HG03442 (cell line): ENCODE data around the gene NKX2-4.

ENCODE experiments used
- ATAC-seq: cut with Tn5 transposase; IDR thresholded peaks from one replicate; pipeline ENCODE4 v1.9.1; 2021; ENCODE audit warnings: mild to moderate bottlenecking, moderate library complexity; ENCODE audit not compliant: unreplicated experiment

NKX2-4 gene

DNA sequence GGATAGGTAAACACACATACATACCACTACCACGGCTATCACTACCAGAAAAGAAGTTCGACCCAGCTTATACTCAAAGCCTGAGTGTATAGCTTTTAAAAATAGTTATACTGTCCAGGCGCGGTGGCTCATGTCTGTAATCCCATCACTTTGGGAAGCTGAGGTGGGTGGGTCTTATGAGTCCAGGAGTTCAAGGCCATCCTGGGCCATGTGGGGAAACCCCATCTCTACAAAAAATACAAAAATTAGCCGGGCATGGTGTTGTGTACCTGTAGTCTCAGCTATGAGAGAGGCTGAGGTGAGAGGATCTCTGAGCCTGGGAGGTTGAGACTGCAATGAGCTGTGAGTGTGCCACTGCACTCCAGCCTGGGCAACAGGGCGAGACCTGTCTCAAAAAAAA is 32.9 kb downstream of the NKX2-4 start:
- no peak for ATAC-seq

DNA sequence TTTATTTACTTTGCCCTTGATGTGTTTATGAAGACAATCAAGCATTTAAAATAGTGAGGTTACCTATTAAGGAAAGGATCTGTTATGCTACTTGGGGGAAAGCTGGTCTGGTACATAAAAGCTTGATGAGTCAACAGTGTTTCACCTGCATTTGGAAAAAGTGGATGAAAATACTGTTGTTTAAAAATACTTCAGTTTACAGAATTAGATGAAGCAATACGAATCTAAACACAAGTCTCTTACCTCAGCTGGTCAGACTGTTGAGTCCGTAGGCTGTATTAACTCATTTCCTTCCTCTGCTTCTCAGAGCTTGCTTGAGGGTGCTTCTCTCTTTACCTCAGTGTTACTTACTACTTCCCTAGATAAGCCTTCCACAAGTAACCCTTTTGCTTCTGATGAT is 36.1 kb downstream of the NKX2-4 start:
- no peak for ATAC-seq

- ATAC-seq: no peak
Observed at GRCh38 chr20:21360705-21361104, 36.6 kb downstream of the NKX2-4 start.

DNA sequence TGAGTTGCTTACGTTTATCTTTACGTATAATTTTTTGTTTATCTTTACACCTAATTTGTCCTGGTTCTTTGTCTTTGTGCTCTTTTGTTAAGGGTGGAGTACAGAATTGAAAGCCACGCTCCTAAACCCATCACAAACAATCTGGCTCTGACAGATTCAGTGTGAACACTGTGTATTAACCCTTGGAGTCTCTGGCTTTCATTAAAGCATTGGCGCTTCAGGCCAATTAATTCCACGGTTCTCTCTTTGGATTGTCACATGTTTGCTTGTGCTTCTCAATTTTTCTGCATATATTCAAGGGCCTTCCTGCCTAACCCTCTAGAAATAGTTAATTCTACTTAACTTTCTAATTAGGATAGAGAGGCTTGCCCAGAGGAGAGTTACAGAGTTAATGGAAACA is 38.6 kb downstream of the NKX2-4 start:
- ATAC-seq: no peak

DNA sequence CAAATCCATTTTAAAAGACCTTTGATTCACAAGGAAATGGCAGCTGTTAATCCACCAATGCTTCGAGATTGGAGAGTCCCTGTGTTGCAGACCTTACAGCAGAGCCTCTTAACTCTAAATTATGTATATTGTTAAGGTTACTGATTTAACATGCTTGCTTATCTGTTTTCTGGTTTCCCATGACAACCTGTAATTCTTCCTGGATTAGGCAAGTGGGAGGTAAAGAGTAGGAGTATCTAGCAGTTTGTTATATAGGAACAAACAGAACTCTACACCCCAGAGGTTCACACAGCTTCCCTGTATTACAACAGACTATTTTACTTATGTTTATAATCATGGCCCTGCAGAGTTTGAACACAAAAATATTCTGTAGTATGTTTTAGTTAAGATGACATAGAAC is 39.5 kb downstream of the NKX2-4 start:
- ATAC-seq: no peak

DNA sequence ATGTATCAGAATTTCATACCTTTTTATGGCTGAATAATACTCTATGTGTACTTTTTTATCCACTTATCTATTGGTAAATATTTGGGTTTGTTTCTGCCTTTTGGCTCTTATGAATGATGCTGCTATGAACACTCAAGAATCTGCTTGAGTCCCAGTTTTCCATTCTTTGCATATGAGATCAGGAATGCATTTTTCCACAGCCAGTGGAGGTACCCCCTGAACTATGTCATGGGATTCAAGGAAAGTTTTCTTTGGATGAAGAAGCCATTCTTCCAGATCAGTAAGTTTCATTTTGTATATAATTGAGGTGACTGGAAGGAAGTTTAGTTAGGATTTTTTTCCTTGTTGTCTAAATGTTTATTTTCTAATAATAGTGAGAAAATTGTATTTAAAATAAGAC is 40.9 kb downstream of the NKX2-4 start:
- no peak for ATAC-seq

GRCh38 chr20:21355981-21356380 is 41.3 kb downstream of the NKX2-4 start:
- no peak for ATAC-seq

DNA sequence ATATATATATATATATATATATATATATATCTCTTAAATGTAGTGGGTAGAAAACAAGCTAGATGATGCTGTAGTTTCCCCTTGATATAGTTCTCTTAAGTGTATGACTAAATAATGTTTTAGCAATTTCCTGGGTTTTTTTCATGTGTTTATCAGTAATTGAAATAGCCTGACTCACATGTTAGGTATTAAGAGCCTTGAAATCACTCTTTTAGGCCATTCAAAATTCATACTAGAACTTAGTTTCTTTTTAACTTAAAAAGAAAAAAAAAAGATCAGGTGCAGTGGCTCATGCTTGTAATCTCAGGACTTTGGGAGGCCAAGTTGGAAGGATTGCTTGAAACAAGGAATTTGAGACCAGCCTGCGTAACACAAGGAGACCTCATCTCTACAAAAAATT is 44.1 kb downstream of the NKX2-4 start:
- no peak for ATAC-seq

DNA sequence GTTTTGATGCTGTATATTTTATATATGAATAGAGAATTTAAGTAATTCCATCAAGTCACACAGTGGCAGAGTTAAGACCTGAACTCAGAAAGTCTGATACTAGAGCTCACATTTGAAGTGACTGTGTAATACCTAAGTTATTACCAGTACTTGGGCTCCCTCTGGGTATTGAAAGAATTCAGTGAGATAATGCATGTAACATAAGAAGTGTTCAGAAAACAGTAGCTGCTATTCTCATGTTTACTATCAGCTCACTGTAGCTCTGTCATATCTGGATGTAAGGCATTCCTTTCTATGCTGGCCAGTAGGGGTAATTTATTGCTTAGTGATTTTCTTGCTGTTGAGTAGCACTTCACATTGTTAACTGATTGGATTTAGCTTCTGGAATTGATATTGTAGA is 44.6 kb downstream of the NKX2-4 start:
- ATAC-seq: no peak
